WTC11 (cell line): Measurements from ENCODE around the gene SYT15. TPM values are rescaled to one million over a fixed set of nuclear protein-coding genes. Genes with fewer than 3 reads are reported as not detected.

ENCODE experiments used
- ATAC-seq: fragments of 200-7000 bp; cut with Tn5 transposase; 2 replicates; pipeline ENCODE4 v1.10.0; 2021; ENCODE audit warnings: mild to moderate bottlenecking, moderate library complexity
- CTCF ChIA-PET: fragments of 300-600 bp; sonication (Branson Sonifier 250); formaldehyde crosslinking; loops from one replicate; lab custom pipeline; 2021; ENCODE audit warnings: antibody characterized with exemption; lab: Charles Lee
- POLR2A ChIA-PET: fragments of 350-600 bp; sonication (Branson Sonifier 250); formaldehyde crosslinking; loops from one replicate; lab custom pipeline; 2021; ENCODE audit warnings: antibody characterized with exemption; lab: Charles Lee
- DNase-seq: peaks from one replicate; pipeline ENCODE4 v3.0.0; 2021; ENCODE audit warnings: low spot score
- H3K27ac Mint-ChIP-seq: 2 replicates; pipeline ENCODE4 v1.8.0; 2021; ENCODE audit warnings: mixed read lengths
- H3K27me3 Mint-ChIP-seq: 2 replicates; pipeline ENCODE4 v1.8.0; 2021; ENCODE audit warnings: low read depth, mild to moderate bottlenecking, moderate library complexity, mixed read lengths
- H3K36me3 Mint-ChIP-seq: 2 replicates; pipeline ENCODE4 v1.8.0; 2021; ENCODE audit warnings: mixed read lengths
- H3K4me1 Mint-ChIP-seq: 2 replicates; pipeline ENCODE4 v1.8.0; 2022; ENCODE audit warnings: mixed read lengths
- H3K4me3 Mint-ChIP-seq: 2 replicates; pipeline ENCODE4 v1.8.0; 2021; ENCODE audit warnings: mild to moderate bottlenecking, moderate library complexity, mixed read lengths
- H3K9me3 Mint-ChIP-seq: 2 replicates; pipeline ENCODE4 v1.8.0; 2021; ENCODE audit warnings: mixed read lengths
- HMGA2 ChIP-seq: fragments of 250-450 bp; sonication (Bioruptor Pico); IDR thresholded peaks from 2 replicates; pipeline ENCODE4 v1.4.0; 2021; ENCODE audit warnings: mild to moderate bottlenecking, moderate library complexity
- NR2C2 ChIP-seq: sonication (generic); formaldehyde crosslinking; IDR thresholded peaks from 2 replicates; pipeline ENCODE4 v1.8.0; 2022; ENCODE audit warnings: mild to moderate bottlenecking, missing genetic modification reagents
- NR3C1 ChIP-seq: sonication (generic); formaldehyde crosslinking; conservative IDR thresholded peaks from 2 replicates; pipeline ENCODE4 v1.8.1; 2023; ENCODE audit warnings: low read depth, mild to moderate bottlenecking, missing genetic modification reagents
- SMAD4 ChIP-seq: sonication (generic); formaldehyde crosslinking; IDR thresholded peaks from 2 replicates; pipeline ENCODE4 v1.8.0; 2022; ENCODE audit warnings: mild to moderate bottlenecking, missing genetic modification reagents
- TCF7 ChIP-seq: sonication (generic); formaldehyde crosslinking; IDR thresholded peaks from 2 replicates; pipeline ENCODE4 v1.8.0; 2022; ENCODE audit warnings: mild to moderate bottlenecking, low read depth, missing genetic modification reagents, moderate library complexity
- ZNF121 ChIP-seq: sonication (generic); formaldehyde crosslinking; IDR thresholded peaks from 2 replicates; pipeline ENCODE4 v1.8.0; 2023; ENCODE audit warnings: missing genetic modification reagents
- ZNF317 ChIP-seq: sonication (generic); formaldehyde crosslinking; IDR thresholded peaks from 2 replicates; pipeline ENCODE4 v1.8.1; 2023; ENCODE audit warnings: low read depth, mild to moderate bottlenecking, moderate library complexity, missing genetic modification reagents, borderline replicate concordance
- total RNA-seq: library from RNA; stranded (reverse); gene quantifications from 3 replicates; pipeline ENCODE4 v1.2.3, GENCODE V29; 2021
- TF ChIP-seq, protein P1 (sequence below): sonication (generic); formaldehyde crosslinking; IDR thresholded peaks from 2 replicates; pipeline ENCODE4 v1.8.0; 2022; ENCODE audit warnings: missing genetic modification reagents
- TF ChIP-seq, protein P2 (sequence below): sonication (generic); formaldehyde crosslinking; IDR thresholded peaks from 2 replicates; pipeline ENCODE4 v1.8.1; 2023; ENCODE audit warnings: mild to moderate bottlenecking, missing genetic modification reagents
- TF ChIP-seq, protein P3 (sequence below): sonication (generic); formaldehyde crosslinking; IDR thresholded peaks from 2 replicates; pipeline ENCODE4 v1.8.1; 2023; ENCODE audit warnings: mild to moderate bottlenecking, moderate library complexity, missing genetic modification reagents
- TF ChIP-seq, protein P4 (sequence below): sonication (generic); formaldehyde crosslinking; conservative IDR thresholded peaks from 2 replicates; pipeline ENCODE4 v1.8.1; 2023; ENCODE audit warnings: mild to moderate bottlenecking, low read depth, missing genetic modification reagents, moderate library complexity

SYT15 gene
- total RNA-seq, 1 experiment from 2014 or later = 1.5 TPM

GRCh38 chr10:46538155-46538554 lies 40.8 kb upstream of the SYT15 start (continued):
- TF ChIP-seq, protein P1, sequence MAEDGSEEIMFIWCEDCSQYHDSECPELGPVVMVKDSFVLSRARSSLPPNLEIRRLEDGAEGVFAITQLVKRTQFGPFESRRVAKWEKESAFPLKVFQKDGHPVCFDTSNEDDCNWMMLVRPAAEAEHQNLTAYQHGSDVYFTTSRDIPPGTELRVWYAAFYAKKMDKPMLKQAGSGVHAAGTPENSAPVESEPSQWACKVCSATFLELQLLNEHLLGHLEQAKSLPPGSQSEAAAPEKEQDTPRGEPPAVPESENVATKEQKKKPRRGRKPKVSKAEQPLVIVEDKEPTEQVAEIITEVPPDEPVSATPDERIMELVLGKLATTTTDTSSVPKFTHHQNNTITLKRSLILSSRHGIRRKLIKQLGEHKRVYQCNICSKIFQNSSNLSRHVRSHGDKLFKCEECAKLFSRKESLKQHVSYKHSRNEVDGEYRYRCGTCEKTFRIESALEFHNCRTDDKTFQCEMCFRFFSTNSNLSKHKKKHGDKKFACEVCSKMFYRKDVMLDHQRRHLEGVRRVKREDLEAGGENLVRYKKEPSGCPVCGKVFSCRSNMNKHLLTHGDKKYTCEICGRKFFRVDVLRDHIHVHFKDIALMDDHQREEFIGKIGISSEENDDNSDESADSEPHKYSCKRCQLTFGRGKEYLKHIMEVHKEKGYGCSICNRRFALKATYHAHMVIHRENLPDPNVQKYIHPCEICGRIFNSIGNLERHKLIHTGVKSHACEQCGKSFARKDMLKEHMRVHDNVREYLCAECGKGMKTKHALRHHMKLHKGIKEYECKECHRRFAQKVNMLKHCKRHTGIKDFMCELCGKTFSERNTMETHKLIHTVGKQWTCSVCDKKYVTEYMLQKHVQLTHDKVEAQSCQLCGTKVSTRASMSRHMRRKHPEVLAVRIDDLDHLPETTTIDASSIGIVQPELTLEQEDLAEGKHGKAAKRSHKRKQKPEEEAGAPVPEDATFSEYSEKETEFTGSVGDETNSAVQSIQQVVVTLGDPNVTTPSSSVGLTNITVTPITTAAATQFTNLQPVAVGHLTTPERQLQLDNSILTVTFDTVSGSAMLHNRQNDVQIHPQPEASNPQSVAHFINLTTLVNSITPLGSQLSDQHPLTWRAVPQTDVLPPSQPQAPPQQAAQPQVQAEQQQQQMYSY (CRISPR knock-in tag) = no peak
- TF ChIP-seq, protein P2, sequence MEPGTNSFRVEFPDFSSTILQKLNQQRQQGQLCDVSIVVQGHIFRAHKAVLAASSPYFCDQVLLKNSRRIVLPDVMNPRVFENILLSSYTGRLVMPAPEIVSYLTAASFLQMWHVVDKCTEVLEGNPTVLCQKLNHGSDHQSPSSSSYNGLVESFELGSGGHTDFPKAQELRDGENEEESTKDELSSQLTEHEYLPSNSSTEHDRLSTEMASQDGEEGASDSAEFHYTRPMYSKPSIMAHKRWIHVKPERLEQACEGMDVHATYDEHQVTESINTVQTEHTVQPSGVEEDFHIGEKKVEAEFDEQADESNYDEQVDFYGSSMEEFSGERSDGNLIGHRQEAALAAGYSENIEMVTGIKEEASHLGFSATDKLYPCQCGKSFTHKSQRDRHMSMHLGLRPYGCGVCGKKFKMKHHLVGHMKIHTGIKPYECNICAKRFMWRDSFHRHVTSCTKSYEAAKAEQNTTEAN = no peak
- TF ChIP-seq, protein P3, sequence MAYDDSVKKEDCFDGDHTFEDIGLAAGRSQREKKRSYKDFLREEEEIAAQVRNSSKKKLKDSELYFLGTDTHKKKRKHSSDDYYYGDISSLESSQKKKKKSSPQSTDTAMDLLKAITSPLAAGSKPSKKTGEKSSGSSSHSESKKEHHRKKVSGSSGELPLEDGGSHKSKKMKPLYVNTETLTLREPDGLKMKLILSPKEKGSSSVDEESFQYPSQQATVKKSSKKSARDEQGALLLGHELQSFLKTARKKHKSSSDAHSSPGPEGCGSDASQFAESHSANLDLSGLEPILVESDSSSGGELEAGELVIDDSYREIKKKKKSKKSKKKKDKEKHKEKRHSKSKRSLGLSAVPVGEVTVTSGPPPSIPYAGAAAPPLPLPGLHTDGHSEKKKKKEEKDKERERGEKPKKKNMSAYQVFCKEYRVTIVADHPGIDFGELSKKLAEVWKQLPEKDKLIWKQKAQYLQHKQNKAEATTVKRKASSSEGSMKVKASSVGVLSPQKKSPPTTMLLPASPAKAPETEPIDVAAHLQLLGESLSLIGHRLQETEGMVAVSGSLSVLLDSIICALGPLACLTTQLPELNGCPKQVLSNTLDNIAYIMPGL = no peak

DNA sequence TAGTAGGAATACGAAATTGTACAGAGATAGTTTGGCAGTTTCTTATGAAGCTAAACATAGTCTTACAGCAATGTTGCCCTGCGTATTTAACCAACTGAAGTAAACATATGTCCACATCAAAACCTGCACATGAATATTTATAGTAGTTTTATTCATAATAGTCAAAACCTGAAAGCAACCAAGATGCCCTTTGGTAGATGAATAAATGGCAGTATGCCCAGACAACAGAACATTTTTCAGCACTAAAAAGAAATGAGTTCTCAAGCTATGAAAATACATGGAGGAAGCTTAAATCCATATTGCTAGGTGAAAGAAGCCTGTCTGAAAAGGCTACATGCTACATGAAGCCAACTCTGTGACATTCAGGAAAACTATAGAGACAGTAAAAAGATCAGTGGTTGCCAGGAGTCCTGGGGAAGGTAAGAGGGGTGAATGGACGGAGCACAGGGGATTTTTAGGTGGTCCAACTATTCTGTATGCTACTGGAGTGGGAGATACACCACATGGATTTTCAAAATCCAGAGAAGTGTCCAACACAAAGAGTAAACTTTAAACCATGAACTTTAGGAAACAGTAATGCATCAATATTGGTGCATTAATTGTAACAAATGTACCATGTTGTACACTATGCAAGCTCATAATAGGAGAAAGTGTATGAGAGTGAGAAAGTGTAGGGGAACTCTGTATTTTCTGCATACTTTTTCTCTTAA lies 40.1 kb upstream of the SYT15 start:
- H3K27me3 Mint-ChIP-seq = peaks cover 9% of the 10 kb centered on the region
- no peak overlapping the region for H3K27ac Mint-ChIP-seq
- TF ChIP-seq, protein P4, sequence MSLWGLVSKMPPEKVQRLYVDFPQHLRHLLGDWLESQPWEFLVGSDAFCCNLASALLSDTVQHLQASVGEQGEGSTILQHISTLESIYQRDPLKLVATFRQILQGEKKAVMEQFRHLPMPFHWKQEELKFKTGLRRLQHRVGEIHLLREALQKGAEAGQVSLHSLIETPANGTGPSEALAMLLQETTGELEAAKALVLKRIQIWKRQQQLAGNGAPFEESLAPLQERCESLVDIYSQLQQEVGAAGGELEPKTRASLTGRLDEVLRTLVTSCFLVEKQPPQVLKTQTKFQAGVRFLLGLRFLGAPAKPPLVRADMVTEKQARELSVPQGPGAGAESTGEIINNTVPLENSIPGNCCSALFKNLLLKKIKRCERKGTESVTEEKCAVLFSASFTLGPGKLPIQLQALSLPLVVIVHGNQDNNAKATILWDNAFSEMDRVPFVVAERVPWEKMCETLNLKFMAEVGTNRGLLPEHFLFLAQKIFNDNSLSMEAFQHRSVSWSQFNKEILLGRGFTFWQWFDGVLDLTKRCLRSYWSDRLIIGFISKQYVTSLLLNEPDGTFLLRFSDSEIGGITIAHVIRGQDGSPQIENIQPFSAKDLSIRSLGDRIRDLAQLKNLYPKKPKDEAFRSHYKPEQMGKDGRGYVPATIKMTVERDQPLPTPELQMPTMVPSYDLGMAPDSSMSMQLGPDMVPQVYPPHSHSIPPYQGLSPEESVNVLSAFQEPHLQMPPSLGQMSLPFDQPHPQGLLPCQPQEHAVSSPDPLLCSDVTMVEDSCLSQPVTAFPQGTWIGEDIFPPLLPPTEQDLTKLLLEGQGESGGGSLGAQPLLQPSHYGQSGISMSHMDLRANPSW (CRISPR knock-in tag) = no peak
- TF ChIP-seq HMGA2 (no peak), NR2C2 (CRISPR knock-in tag) (no peak), ZNF317 (CRISPR knock-in tag) (no peak), TCF7 (CRISPR knock-in tag) (no peak), ZNF121 (no peak), NR3C1 (CRISPR knock-in tag) (no peak), SMAD4 (no peak)
- TF ChIP-seq, protein P1 (CRISPR knock-in tag) = no peak
- TF ChIP-seq, all 79 proteins: peak for 0
- Mint-ChIP-seq H3K4me3 (no peak overlapping the region), H3K36me3 (no peaks in the 10 kb centered on the region), H3K9me3 (no peaks in the 10 kb centered on the region), H3K4me1 (peaks cover 33% of the 10 kb centered on the region)
- POLR2A ChIA-PET = no interaction called here
- CTCF ChIA-PET = interaction anchor here (4.7 kb wide), 1 partner anchor 311 kb away, joined by 18 read pairs; no protein-coding TSS in a partner anchor
- ATAC-seq (no peak), DNase-seq (peak; percentile 1)
